SK-N-SH (cell line): ENCODE measurements around the gene MANSC1. TPM values are rescaled to one million over a fixed set of nuclear protein-coding genes. Genes with fewer than 3 reads are reported as not detected.

Experiments
- CTCF ChIA-PET: fragments of 300-600, 350-600 bp; formaldehyde crosslinking; extraction: SDS; loops from one replicate; lab custom pipeline; 2021; lab: Yijun Ruan, JAX
- POLR2A ChIA-PET: fragments of 350-600 bp; sonication (Branson Sonifier 250); formaldehyde crosslinking; extraction: SDS; loops from one replicate; lab custom pipeline; 2020; ENCODE audit warnings: antibody characterized with exemption, inconsistent platforms; lab: Yijun Ruan, JAX
- DNase-seq: peaks from one replicate; pipeline ENCODE4 v3.0.0; 2012
- H2AFZ ChIP-seq: fragments of 200-600 bp; sonication (generic); 2 replicates; pipeline ENCODE4 v1.8.1; 2016; ENCODE audit warnings: antibody characterized with exemption, mild to moderate bottlenecking, low read depth
- H3F3A ChIP-seq: fragments of 200-600 bp; sonication (generic); replicated peaks from 2 replicates; pipeline ENCODE3; 2016; ENCODE audit warnings: antibody characterized with exemption, mild to moderate bottlenecking; ENCODE audit not compliant: insufficient read depth
- H3K27ac ChIP-seq, 2 experiments: fragments of 200-500 bp in 1 of 2; fragments of 200-600 bp in 1 of 2; sonication (Bioruptor generic) in 1 of 2; sonication (generic), shearing (Covaris generic) in 1 of 2; 2 replicates each; pipeline versions ENCODE4 v1.5.1 to v1.6.1; 2014 to 2016; ENCODE audit warnings: low read depth in 2 of 2, inconsistent platforms in 1 of 2, low read length in 1 of 2, mild to moderate bottlenecking in 1 of 2, mixed read lengths in 1 of 2
- H3K27me3 ChIP-seq: fragments of 200-600 bp; sonication (generic), shearing (Covaris generic); 2 replicates; pipeline ENCODE4 v1.6.1; 2016; ENCODE audit warnings: mixed run types; ENCODE audit not compliant: insufficient read depth
- H3K36me3 ChIP-seq, 2 experiments: fragments of 200-500 bp in 1 of 2; fragments of 200-600 bp in 1 of 2; sonication (Bioruptor generic) in 1 of 2; sonication (generic) in 1 of 2; replicated peaks in 1 of 2; 2 replicates each; pipeline versions ENCODE3 to v1.5.1; 2014 to 2016; ENCODE audit warnings: low read length in 1 of 2, mild to moderate bottlenecking in 1 of 2; ENCODE audit not compliant: insufficient read depth in 2 of 2, control insufficient read depth in 1 of 2
- H3K4me1 ChIP-seq, 2 experiments: fragments of 200-500 bp in 1 of 2; fragments of 200-600 bp in 1 of 2; sonication (Bioruptor generic) in 1 of 2; sonication (generic), shearing (Covaris generic) in 1 of 2; 2 replicates each; pipeline versions ENCODE4 v1.5.1 to v1.6.1; 2014 to 2016; ENCODE audit warnings: low read depth in 1 of 2, low read length in 1 of 2, mixed run types in 1 of 2; ENCODE audit not compliant: insufficient read depth in 2 of 2, control insufficient read depth in 1 of 2
- H3K4me2 ChIP-seq: fragments of 200-600 bp; sonication (generic), shearing (Covaris generic); 2 replicates; pipeline ENCODE4 v1.6.1; 2017; ENCODE audit warnings: mixed run types
- H3K4me3 ChIP-seq, 2 experiments: fragments of 200-500 bp in 1 of 2; fragments of 200-600 bp in 1 of 2; sonication (Bioruptor generic) in 1 of 2; sonication (generic), shearing (Covaris generic) in 1 of 2; 2 replicates each; pipeline versions ENCODE4 v1.5.1 to v1.8.1; 2014 to 2016; ENCODE audit warnings: low read depth in 2 of 2, inconsistent platforms in 1 of 2, low read length in 1 of 2, mild to moderate bottlenecking in 1 of 2, mixed read lengths in 1 of 2, moderate library complexity in 1 of 2
- H3K79me2 ChIP-seq: fragments of 200-600 bp; sonication (generic); 2 replicates; pipeline ENCODE4 v1.8.1; 2017; ENCODE audit warnings: mild to moderate bottlenecking; ENCODE audit not compliant: insufficient read depth
- H3K9ac ChIP-seq: fragments of 200-600 bp; sonication (generic); 2 replicates; pipeline ENCODE4 v1.6.1; 2017; ENCODE audit warnings: mixed run types
- H3K9me2 ChIP-seq: fragments of 200-600 bp; sonication (generic); 2 replicates; pipeline ENCODE4 v1.6.1; 2017; ENCODE audit warnings: mixed run types
- H3K9me3 ChIP-seq: fragments of 200-600 bp; sonication (generic); 2 replicates; pipeline ENCODE4 v1.6.1; 2017; ENCODE audit warnings: mixed run types, mild to moderate bottlenecking, moderate library complexity
- H4K20me1 ChIP-seq: fragments of 200-600 bp; sonication (generic); 2 replicates; pipeline ENCODE4 v1.6.1; 2017; ENCODE audit warnings: mild to moderate bottlenecking, mixed run types; ENCODE audit not compliant: insufficient read depth
- EZH2phosphoT487 ChIP-seq: fragments of 200-600 bp; sonication (generic); IDR thresholded peaks from 2 replicates; pipeline ENCODE4 v1.6.1; 2017; ENCODE audit warnings: low read depth, mixed run types, mild to moderate bottlenecking, antibody characterized with exemption, moderate library complexity, borderline replicate concordance
- FOSL2 ChIP-seq: IDR thresholded peaks from 2 replicates; pipeline ENCODE4 v1.4.0; 2012; ENCODE audit warnings: low read depth, mild to moderate bottlenecking, moderate library complexity, borderline replicate concordance
- FOXM1 ChIP-seq: IDR thresholded peaks from 2 replicates; pipeline ENCODE4 v1.4.0; 2012; ENCODE audit warnings: low read depth, mild to moderate bottlenecking
- GATA2 ChIP-seq: sonication (generic); formaldehyde crosslinking; IDR thresholded peaks from 2 replicates; pipeline ENCODE4 v1.5.0; 2020; ENCODE audit warnings: mild to moderate bottlenecking, missing genetic modification reagents
- RAD21 ChIP-seq: IDR thresholded peaks from 2 replicates; pipeline ENCODE4 v1.6.1; 2012; ENCODE audit warnings: mild to moderate bottlenecking, low read length
- RXRA ChIP-seq: IDR thresholded peaks from 2 replicates; pipeline ENCODE4 v1.4.0; 2012; ENCODE audit warnings: low read depth, mild to moderate bottlenecking, borderline replicate concordance
- SMC3 ChIP-seq: IDR thresholded peaks from 2 replicates; pipeline ENCODE4 v1.6.1; 2012; ENCODE audit warnings: low read depth, low read length, improper control_type of control experiment
- TCF12 ChIP-seq: IDR thresholded peaks from 2 replicates; pipeline ENCODE4 v1.4.0; 2012
- TEAD4 ChIP-seq: IDR thresholded peaks from 2 replicates; pipeline ENCODE4 v1.4.0; 2012; ENCODE audit warnings: mild to moderate bottlenecking, borderline replicate concordance; ENCODE audit not compliant: insufficient read depth
- WGBS: methylation state at CpG from one replicate; pipeline ENCODE4 v1.1.6; 2017; ENCODE audit warnings: low lambda C conversion rate; 5-methylcytosine and 5-hydroxymethylcytosine counted together
- polyA plus RNA-seq, 3 experiments: library from polyadenylated mRNA; depleted of rRNA; stranded (reverse); fragments of >200 nt; gene quantifications; 2 replicates each; pipeline ENCODE4 v1.2.3, GENCODE V29; 2012
- TF ChIP-seq, protein P1 (sequence below): IDR thresholded peaks from 2 replicates; pipeline ENCODE4 v1.4.0; 2012; ENCODE audit warnings: low read depth, borderline replicate concordance

The MANSC1 gene
- polyA plus RNA-seq, 1 of the 3 experiments (the other 2 are of a cell fraction), result 2.9 TPM

DNA sequence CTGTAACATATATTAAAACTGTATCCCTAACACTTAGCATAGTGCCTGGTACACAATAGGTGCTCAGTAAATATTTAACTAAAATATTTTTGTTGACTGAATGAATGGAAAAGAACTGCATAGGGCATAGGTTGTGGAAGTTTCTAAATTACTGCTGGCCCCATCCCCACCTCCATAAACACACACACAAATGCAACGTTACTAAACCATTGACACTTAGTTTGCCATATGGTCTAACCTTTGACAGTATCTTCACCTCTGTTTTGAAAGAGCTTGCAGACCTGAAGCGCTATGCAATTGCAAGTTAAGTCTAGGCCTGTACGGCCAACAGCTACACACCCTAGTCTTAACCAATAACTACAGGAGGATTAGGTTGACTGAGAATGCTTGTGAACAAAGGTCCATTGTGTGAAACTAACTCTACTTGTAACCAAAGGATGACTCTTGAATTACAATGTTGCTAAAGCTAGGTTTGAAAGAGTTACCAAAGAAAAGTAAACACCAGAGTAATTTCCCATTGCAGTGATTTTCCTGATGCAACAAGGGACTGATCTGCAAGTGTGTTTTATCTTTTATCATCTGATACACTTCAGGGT lies 924 bp upstream of the MANSC1 start:
- CTCF ChIA-PET, result interaction anchor here (1.0 to 2.1 kb wide), 8 partner anchors 13 to 386 kb away, joined by 3 to 18 read pairs (median 4); no protein-coding TSS in a partner anchor
- Histone ChIP-seq H3K27ac (peak overlapping the region in 1 of 2 experiments; percentile 86; a peak in 1 of 4 replicates), H3K27me3 (no peaks in the 10 kb centered on the region), H3K9me2 (no peaks in the 10 kb centered on the region)
- TF ChIP-seq RAD21, result no peak
- no peak for TF ChIP-seq SMC3
- TF ChIP-seq EZH2phosphoT487, result no peak
- TF ChIP-seq RXRA, result no peak
- TF ChIP-seq TCF12, result no peak
- TF ChIP-seq GATA2 (CRISPR knock-in tag), result no peak
- TF ChIP-seq FOXM1, result no peak
- no peak for TF ChIP-seq TEAD4
- TF ChIP-seq, all 33 proteins: peak for 0
- no peaks in the 10 kb centered on the region for H3K36me3 ChIP-seq
- WGBS, result 97% methylated on average over 3 of the region's 3 CpGs
- no peak for DNase-seq
- H2AFZ ChIP-seq, result peak overlapping the region; percentile 96; the same call in 1 of the 2 replicates
- no peaks in the 10 kb centered on the region for H3K79me2 ChIP-seq
- peak overlapping the region in 1 of 2 experiments; percentile 78; a peak in 2 of 4 replicates for H3K4me3 ChIP-seq
- no peaks in the 10 kb centered on the region for H4K20me1 ChIP-seq
- H3K9me3 ChIP-seq, result no peaks in the 10 kb centered on the region
- no peak overlapping the region for H3K9ac ChIP-seq
- H3K4me1 ChIP-seq, result peaks cover 0 to 7% of the 10 kb centered on the region in 2 experiments; a peak in 2 of 4 replicates
- H3K4me2 ChIP-seq, result no peak overlapping the region; the same call in 1 of the 2 replicates
- POLR2A ChIA-PET, result no interaction called here
- H3F3A ChIP-seq, result peaks cover 17% of the 10 kb centered on the region

DNA sequence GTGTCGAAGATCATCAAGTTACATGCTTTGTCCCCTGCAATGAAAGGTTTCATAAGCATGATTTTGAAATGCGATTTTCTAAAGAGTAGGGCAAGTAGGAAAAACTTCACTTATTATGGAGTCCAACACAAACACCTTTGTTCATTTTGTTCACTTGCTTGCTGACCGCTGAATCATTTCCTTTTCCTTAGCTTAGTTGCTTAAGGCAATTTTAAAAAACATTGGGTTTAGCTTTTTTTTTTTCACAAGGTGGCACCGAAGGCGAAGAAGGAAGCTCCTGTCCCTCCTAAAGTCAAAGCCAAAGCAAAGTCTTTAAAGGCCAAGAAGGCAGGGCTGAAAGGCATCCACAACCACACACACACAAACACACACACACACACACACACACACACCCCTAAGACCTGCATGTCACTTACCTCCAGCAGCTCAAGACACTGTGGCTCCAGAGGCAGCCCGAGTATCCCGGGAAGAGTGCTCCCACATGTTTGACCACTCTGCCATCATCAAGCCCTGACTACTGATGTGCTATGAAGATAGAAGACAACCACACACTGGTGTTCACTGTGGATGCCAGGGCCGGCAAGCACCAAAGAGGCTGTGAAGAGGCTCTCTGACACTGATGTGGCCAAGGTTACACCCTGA lies 11.4 kb downstream of the MANSC1 start:
- POLR2A ChIA-PET, result no interaction called here
- TF ChIP-seq, protein P1, sequence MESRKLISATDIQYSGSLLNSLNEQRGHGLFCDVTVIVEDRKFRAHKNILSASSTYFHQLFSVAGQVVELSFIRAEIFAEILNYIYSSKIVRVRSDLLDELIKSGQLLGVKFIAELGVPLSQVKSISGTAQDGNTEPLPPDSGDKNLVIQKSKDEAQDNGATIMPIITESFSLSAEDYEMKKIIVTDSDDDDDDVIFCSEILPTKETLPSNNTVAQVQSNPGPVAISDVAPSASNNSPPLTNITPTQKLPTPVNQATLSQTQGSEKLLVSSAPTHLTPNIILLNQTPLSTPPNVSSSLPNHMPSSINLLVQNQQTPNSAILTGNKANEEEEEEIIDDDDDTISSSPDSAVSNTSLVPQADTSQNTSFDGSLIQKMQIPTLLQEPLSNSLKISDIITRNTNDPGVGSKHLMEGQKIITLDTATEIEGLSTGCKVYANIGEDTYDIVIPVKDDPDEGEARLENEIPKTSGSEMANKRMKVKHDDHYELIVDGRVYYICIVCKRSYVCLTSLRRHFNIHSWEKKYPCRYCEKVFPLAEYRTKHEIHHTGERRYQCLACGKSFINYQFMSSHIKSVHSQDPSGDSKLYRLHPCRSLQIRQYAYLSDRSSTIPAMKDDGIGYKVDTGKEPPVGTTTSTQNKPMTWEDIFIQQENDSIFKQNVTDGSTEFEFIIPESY, result no peak
- 0 out of 2 replicates have a peak, but pooled peaks have one; percentile 4 for TF ChIP-seq FOSL2
- WGBS, result 85% methylated on average over 8 of the region's 8 CpGs
- Histone ChIP-seq H3K9me3 (no peaks in the 10 kb centered on the region), H3K27me3 (no peaks in the 10 kb centered on the region), H2AFZ (peak overlapping the region; percentile 50; the same call in 1 of the 2 replicates), H3K4me2 (peak overlapping the region; percentile 40; the same call in 1 of the 2 replicates), H3F3A (peaks cover 8% of the 10 kb centered on the region), H4K20me1 (no peaks in the 10 kb centered on the region), H3K9ac (peak overlapping the region; percentile 40; the same call in 1 of the 2 replicates), H3K27ac (peak overlapping the region; percentile 46 to 87; a peak in 3 of 4 replicates), H3K9me2 (no peaks in the 10 kb centered on the region), H3K4me3 (no peak overlapping the region), H3K36me3 (no peaks in the 10 kb centered on the region), H3K79me2 (no peaks in the 10 kb centered on the region), H3K4me1 (peaks cover 11 to 15% of the 10 kb centered on the region in 2 experiments; a peak in 2 of 4 replicates)
- CTCF ChIA-PET, result interaction anchor here (0.7 to 0.9 kb wide), 2 partner anchors 12 kb away, joined by 3 read pairs; partner anchors contain the start of gene MANSC1
- no peak for DNase-seq
